ENCODE results near the gene PAX6.

DNA sequence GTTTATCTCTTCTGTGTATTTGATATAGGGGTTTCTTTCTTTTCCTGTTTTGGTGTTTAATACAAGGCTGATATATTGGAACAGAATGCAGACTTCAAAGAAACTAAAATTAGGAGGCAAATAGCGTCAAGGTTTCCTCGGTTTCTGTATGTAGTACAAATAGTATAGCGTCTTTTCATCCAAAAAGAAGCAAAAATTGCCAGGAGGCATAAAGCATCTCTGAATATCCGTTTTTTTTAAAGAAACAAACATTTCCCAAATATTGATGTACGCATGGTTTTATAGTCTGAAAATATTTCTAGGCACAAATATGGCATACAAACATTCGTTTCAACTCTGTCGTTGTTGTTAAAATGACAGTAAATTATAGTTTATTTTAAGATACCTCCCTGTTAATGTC lies 17.1 kb upstream of the PAX6 start:
- TF ChIP-seq, protein P1, sequence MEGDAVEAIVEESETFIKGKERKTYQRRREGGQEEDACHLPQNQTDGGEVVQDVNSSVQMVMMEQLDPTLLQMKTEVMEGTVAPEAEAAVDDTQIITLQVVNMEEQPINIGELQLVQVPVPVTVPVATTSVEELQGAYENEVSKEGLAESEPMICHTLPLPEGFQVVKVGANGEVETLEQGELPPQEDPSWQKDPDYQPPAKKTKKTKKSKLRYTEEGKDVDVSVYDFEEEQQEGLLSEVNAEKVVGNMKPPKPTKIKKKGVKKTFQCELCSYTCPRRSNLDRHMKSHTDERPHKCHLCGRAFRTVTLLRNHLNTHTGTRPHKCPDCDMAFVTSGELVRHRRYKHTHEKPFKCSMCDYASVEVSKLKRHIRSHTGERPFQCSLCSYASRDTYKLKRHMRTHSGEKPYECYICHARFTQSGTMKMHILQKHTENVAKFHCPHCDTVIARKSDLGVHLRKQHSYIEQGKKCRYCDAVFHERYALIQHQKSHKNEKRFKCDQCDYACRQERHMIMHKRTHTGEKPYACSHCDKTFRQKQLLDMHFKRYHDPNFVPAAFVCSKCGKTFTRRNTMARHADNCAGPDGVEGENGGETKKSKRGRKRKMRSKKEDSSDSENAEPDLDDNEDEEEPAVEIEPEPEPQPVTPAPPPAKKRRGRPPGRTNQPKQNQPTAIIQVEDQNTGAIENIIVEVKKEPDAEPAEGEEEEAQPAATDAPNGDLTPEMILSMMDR (IDR thresholded peaks at IDR 0.05): no peak
- TF ChIP-seq POLR2A (IDR thresholded peaks at IDR 0.05): no peak
